Activated CD8-positive, alpha-beta memory T cell treated with anti-CD3 and anti-CD28 coated beads for 24 hours (primary cell): ENCODE results near the gene MEG3.
"Not testable (repeated sequence)": the region's sequence is repeated elsewhere in the genome, so short reads cannot be mapped to it uniquely, and the experiment has no call there.

ENCODE experiments used
- DNase-seq: peaks from one replicate; pipeline ENCODE4 v3.0.0-alpha.2; 2020

The MEG3 gene

DNA sequence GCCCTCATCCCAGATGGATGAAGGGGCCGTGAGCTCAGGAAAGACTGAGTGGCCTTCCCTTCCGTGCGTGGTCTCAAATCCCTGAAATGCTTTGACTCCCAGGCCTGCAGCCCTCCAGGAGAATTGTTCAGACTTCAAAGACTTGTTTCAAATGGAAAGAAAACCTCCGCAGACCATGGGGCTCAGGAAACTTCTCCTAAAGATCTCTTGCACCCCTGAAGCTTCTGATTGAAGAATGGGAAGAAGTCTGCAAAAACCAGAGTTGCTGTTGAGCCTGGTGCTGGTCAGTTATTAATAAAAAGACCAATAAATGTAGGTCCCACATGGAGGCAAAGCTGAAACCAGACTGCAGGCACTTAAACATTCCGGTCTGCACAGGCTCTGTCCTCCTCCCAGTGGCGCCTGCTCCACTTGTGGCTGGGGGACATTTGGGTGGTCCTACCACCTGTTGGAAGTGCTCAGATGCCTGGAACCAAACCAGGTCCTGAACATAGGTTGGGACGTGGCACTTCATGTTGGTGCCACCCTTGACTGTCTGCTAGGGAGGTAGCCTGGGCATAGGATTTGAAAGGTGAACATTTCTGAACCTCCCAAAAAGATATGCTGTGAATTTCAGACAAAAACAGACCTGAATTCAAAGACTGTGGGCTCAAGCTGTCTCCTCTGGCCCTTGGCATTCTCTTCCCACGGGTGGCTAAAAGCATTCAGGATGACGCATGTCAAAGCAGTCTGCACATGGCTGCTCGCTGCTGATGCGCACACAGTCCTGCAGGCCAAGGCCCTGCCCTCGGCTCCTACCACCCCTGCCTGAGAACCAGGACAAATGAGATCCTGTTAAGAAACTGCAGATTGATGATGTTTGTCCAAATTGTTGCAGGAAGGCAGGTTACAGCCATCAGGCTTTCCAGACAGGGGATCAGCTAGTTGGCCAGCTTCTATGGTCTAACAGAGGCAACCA is 36.2 kb upstream of the MEG3 start:
- DNase-seq = no peak

- DNase-seq = no peak
These were observed 35.2 kb upstream of the MEG3 start for GRCh38 chr14:100790502-100791347.

DNA sequence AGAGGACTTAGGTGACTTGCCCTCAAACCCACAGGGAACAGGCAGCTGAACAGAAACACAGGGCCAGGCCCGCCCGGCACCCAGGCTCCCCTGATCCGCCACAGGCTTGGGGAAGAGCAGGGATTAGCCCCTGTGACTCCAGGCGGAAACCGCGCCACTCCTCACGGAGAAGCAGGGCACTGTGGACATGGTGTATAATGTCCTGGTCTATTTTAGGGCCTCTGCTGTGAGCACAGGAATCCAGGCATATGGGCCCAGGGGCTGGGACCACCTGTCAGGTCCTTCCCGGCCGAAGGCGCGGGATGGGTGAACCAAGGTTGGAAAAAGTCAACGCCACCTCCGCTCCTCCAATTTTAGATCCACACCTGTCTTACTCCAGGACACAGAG is 34.6 kb upstream of the MEG3 start:
- DNase-seq = no peak

- DNase-seq = no peak
These were observed 33.9 kb upstream of the MEG3 start for GRCh38 chr14:100791995-100792394.

GRCh38 chr14:100796946-100797345 is 29.0 kb upstream of the MEG3 start:
- DNase-seq = no peak

DNA sequence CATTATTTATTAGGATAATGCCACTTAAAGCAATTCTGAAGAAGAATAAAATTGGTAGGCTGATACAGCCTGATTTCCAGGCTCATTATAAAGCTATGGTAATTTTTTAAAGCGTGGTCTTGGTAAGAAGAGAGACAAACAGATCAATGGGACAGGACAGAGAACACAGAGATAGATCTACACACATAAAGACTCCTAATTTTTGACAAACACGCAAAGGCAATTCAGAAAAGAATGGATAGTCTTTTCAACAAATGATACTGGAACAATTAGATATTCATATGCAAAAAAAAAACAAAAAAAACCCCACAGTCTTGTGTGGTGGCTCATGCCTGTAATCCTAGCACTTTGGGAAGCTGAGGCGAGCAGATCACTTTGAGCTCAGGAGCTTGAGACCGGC is 25.9 kb upstream of the MEG3 start:
- DNase-seq = no peak

DNA sequence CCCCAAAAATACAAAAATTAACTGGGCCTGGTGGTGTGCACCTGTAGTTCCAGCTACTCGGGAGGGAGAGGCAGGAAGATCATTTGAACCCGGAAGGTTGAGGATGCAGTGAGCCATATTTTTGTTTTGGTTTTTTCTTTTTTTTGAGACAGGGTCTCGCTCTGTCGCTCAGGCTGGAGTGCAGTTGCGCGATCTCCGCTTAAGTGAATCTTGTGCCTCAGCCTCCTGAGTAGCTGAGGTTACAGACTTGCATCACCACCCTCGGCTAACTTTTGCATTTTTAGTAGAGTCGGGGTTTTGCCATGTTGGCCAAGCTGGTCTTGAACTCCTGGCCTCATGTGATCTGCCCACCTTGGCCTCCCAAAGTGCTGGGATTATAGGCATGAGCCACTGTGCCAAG is 24.5 kb upstream of the MEG3 start:
- not testable (repeated sequence) for DNase-seq

DNA sequence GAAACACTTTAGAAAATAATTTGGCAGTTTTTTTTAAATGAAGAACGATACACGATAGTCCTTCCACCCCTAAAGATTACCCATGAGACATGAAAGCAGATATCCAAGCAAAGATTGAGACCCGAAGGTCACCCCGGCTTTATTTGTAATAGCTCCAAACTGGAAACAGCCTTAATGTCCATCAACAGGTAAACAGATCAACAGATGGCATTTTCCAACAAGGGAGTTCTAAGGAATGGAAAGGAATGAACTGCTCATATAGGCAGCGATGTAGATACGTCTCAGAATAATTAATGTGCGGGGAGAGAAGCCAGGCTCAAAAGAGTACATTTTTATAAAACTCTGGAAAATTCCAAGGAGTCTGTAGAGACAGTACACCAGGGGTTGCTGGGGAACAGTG is 23.7 kb upstream of the MEG3 start:
- no peak for DNase-seq

- DNase-seq = no peak
These were observed 23.2 kb upstream of the MEG3 start for GRCh38 chr14:100802766-100803165.

DNA sequence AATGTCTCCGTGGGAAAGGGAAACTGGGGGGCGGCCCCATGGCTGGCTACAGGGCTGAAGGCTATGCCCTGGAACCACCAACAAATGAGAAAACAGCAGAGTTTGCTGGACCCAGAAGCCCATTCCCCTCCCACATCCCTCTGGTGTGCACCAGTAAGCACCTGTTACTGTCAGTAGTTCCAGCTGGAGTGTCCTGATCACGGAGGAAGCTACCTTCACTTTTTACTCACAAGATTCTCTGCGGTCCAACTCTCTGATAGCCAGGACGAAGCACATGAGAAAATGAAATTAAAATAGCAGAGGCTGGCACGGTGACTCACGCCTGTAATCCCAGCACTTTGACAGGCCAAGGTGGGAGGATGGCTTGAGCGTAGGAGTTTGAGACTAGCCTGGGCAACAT is 22.7 kb upstream of the MEG3 start:
- DNase-seq = no peak

DNA sequence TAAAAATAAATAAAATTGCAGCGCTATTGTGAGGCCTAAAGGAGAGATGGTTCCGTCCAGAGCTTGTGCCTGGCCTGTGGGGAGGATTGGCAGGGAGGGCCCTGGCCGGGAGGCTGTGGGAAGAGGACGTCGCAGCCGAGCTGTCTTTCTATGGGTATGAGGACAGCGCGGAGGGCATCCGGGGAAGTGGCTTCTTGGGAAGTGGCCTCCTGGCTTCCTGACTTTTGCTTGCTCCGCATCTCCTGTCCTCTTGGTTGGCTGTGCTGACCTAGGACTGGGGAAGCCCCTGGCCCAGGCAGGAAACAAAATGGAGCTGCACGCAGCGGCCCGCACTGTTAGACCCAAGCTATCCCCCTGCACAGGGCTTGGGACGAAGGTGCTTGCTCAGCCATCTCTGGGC is 22.2 kb upstream of the MEG3 start:
- no peak for DNase-seq

DNA sequence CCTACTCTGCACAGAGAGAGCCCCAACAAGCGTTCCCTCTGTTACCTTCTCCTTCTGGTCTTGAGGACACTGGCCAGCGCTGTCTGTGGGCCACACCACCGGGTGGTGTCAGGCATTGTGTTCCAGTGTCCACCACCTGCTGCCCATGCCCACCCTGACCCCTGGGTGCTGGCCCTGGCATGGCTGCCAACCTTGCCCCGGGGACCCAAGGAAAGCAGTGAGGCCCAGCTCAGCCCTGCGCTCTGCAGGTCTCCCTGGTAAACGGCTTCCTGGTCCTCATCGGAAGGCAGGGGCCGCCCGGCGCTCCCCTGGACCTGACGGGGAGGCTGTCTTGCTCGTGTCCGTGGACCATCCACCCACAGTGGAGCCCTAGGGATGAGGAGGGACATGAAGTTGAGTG is 21.8 kb upstream of the MEG3 start:
- DNase-seq = no peak

GRCh38 chr14:100804558-100805309 is 21.2 kb upstream of the MEG3 start:
- no peak for DNase-seq

DNA sequence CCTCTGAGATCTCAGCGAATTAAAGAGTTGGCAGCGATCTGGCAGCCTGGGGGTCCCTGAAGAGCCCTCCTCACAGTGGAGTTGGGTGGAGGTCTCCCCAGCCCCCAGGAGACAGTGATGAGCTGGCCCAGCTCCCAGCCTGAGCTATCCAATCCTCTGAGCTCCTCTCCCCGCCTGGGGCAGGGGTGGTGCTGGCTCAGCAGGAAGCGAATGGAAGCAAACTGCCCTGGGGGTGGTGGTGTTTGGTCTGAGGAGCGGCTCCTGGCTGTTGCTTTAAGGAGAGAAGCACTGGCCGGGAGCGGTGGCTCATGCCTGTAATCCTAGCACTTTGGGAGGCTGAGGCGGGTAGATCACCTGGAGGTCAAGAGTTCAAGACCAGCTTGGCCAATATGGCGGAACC is 19.5 kb upstream of the MEG3 start:
- DNase-seq = no peak

- no peak for DNase-seq
These were observed 18.4 kb upstream of the MEG3 start for GRCh38 chr14:100807496-100807895.

DNA sequence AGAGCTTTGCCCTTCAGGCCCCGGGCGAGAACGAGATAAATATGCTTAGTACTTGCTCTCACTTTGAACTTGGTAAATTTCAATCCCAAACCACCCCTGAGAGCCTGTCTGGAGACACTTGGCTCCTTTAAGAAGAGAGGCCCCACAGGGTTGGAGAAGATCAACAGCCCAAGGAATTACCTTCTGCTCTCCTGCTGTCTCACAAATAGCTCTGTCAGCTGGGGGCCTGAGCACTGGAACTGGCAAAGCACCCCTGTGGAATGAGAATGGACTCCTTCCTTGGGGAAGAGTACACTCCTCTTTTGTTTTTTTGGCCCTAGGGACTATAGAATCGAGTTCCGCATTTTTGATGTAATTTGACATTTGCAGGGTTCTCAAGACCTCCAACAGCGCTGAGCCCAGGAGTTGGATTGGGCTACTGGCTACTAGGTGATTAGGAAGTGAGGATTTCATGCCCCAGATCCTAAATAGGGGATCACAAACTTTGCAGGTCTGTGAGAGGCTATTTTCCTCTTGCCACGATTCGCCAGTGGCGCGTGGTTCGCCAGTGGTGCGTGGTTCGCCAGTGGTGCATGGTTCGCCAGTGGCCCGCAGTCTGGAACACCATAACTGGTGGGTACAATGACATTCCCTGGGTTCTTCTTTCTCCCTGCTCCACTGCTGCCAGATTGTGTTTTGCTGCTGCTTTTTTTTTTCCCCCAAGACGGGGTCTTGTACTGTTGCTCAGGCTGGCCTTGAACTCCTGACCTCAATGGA is 17.8 kb upstream of the MEG3 start:
- no peak for DNase-seq

DNA sequence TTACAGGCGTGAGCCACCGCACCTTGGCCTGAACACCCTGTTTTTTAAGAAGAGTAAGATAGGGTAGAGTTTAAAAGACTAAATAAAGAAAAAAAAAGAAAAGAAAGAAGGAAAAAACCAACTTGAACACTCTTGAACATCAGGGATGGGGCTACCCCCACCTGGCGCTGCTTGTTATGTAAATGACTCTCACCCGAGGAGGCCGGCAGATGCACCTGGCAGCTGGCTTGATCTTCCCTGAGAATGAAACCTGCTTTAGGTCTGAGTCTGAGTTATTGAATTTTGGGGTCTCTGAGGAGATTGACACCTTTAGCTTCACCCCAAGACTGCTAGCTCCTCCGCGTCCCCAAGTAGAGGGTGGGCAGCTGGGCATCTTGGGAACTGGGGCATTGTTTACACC is 15.5 kb upstream of the MEG3 start:
- no peak for DNase-seq

DNA sequence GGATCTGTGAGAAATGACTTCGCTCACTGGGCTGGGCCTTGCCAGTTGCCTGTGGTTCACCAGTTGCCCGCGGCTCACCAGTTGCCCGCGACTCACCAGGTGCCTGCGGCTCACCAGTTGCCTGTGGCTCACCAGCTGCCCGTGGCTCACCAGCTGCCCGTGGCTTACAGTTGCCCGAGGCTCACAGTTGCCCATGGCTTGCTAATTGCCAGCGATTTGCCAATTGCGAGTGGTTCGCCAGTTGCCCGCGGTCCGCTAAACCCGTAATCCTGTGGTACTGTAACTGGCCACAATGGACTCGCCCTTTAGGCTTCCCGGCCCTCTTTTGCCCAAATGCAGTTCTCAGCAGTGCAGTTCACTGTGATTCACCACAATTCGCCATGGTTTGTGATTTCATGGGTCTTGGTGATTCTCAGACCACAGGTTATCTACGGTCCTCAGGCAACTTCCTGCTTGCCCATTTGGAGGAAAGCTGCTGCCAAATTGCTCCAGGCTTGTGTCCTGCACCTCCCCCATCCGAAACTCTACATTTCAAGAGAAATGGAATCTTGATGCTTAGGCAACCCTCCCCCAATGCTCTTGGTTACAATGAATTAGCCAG is 15.0 kb upstream of the MEG3 start:
- DNase-seq = no peak

GRCh38 chr14:100813291-100813690 is 12.6 kb upstream of the MEG3 start:
- no peak for DNase-seq

- DNase-seq = no peak
These were observed 10.2 kb upstream of the MEG3 start for GRCh38 chr14:100815478-100816285.

- DNase-seq = no peak
These were observed 9.5 kb upstream of the MEG3 start for GRCh38 chr14:100816286-100816949.
